Renal cortex interstitium (tissue), 11 donors: ENCODE measurements around the gene KRT3. TPM values are rescaled to one million over a fixed set of nuclear protein-coding genes. Genes with fewer than 3 reads are reported as not detected.

ENCODE experiments used
- DNase-seq, 11 donors: peaks; one replicate each; pipeline ENCODE4 v3.0.0-alpha.2; 2013; ENCODE audit warnings: low read depth in 9 of 11, low spot score in 4 of 11; ENCODE audit errors: extremely low read depth in 1 of 11
- polyA plus RNA-seq, 3 donors: library from polyadenylated mRNA; unstranded; fragments of 120-200 nt; gene quantifications; one replicate each; pipeline ENCODE4 v1.2.1, GENCODE V29; 2013; ENCODE audit not compliant: insufficient read length in 3 of 3

Gene KRT3
- polyA plus RNA-seq, 3 donors: not detected

DNA sequence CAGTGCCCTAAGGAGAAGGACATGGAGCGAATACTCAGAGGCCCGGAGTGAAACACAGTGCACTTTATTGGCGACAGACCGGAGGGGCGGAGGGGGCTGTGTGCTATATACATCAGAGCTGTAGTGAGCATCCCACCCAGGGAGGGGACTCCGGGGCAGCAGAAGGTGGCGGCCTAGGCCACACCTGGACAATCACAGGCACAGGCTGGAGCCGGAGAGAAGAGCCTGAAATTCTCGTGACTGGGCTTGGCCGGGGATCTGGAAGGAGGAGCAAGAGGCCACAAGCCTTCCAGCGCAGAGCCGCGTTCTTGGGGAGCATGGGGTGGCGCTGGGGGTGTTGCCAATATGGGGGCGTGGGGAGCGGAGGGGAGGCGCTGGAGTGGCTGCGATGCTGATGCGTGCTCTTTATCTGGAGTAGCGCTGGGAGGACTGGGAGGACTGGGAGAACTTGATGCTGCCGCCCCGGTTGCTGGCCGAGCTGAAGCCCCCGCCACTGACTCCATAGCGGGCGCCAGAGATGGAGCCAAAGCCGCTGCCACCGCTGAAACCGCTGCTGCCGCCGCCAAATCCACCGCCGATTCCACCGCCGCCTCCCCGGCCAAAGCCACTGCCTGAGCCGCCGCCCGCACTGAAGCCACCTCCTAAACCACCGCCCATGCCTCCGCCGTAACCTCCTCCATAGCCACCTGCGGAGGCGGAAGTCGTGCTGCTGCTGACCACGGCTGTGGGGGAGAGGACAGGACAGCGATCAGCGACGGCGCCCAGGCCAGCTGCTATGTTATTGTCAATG, 6.1 kb downstream of the KRT3 start:
- DNase-seq: peak in 3 of 11 donors; percentile 8 to 15 (median 14)

DNA sequence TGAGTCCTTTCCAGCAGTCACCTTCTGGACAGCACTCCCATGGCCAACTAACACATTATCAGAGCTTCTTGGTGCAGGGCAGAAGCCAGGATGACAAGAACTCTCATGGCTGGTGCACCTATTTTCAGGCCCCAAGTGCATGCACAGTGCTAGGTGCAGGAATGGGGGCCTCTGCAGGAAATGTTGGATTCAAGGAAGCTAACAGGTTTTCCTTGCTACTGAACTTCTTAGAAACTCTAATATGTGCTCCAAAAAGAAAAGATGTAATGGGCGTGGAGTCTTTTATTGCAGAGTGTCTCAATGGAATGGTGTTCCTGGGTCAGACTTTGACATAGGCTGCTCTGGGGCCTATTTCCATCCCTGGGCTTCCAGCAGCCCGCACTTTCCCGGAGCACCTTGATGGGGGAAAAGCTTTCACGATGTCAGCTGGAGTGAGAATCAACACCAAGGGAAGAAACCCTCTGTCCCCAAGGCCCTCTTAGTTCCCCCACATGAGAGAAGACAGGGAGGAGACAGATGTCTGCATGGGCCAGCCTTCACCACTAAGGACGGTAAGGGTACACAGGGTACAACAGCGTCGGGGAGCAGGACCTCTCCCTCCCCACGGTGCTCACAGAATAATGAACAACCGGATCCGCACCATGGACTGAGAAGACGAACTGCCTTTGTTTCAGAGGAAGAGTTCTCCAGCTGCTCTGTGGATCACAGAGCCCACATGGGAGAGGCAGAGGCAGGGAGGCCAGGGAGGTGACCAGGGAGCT, 6.9 kb downstream of the KRT3 start:
- no peak for DNase-seq

DNA sequence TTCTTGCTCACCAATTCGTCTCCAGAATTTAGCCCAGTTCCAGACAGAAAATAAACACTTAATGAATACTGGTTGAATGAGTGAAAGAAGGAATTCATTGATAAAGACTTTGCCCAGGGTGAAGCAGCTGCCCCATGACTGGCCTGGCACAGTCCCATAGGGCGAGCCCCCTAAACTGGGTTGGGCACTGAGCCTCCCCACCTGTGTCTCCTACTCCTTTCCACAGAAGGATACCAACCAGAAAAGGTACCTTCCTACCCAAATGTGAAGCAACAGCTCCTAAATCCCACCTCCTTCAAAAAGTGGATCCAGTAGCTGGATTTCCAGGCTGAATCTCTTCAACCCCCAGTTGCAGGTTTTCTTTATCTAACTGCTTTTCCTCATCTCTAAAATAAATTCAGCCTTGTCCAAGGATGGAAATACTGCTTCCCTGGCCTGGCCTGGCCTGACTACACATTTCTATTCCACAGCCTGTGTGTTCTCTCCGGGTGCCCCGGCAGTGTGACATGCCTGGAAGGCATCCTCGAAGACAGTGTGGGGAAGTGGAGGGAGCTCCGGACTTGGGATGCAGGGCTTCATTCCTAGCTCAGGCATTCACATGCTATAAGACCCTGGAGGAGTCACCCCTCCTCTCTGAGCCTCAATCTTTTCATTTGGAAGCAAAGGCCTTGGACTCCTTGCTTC, 7.6 kb downstream of the KRT3 start:
- DNase-seq: no peak

DNA sequence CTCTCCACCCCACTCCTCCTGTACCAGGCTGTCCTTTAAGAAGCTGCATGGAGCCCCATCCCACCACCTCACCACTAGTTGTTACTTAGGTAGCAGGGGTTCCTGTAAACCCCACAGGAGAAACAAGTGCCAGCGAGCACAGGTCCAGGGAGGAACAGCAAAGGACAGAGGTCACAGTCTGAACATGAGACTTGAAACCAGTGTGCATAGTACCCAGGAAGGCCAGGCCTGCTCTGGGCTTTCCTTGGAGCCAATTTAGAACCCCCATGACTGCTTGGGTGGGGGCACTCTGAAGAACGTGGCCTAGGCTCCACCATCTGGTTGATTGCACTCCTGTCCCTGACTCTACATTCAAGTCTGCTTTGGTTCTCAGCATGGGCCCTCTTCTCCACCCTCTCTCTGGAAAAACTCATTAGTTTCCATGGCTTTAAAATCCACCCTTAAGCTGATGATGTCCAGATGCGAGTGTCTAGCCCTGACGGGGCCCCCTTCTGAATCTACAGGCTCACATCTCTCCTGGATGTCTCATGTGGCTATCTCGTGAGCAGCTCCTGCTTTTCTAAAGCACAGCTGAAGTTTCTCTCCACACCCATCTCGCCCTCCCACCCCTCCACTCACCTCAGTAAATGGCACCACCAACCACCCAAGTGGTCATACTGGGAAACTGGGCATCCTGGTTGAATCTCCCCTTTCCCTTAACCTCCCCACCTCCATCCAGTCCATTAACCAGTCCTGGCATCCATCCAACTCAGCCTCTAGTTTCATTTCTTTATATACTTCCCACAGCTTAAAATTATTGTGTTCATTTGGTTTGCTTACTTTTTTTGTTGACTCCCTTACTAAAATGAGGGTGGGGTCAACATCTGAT, 8.4 kb downstream of the KRT3 start:
- no peak for DNase-seq

DNA sequence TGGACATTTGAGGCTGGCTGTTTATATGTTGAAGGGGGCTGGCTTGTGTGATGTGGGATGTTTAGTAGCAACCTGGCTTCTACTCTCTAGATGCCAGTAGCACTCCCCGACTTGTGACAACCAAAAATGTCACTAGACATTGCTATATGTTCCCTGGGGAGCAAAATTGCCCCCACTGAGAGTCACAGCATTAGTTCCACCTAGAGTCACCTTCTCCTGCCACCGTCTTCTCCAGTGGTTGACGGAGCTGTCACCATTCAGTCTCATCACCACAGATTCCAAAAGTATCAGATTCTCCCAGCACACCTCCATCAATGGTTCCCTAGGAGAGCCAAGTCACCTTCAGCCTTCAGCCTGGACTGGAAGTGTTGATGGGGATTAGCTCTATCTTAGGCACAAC, 11.0 kb downstream of the KRT3 start:
- DNase-seq: no peak

DNA sequence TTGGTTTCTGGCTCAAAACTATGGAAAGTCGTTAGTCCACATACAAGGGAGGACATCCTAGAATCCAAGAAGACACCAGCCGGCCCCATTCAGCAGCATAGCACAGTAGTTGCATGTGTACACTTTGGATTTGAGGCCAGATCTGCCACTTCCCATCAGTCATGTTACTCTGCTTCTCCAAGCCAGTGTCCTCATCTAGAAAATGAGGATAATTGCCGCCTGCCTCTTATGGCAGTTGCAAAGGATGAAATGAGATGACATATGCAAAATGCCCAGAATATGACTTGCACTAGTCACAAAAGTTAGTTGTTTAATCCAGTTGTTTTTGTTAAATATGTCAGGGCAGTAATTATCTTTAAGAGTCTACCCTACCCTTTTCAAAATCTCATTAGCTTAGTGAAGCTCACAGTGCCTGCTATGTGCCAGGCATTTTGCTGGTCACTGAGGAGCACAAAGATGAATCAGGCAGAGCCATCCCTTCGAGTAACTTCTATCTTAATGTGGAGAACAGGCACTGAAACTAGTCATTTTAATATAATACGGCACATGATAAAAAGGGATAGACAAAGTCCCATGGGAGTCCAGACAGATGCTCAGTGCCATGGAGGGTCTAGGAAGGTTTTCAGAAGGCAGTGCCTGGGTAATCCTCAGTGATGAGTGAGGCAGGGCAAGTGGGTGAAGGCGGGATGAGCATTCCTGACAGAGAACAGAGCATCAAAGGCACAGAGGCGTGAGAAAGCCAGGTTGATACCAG, 12.2 kb downstream of the KRT3 start:
- no peak for DNase-seq

DNA sequence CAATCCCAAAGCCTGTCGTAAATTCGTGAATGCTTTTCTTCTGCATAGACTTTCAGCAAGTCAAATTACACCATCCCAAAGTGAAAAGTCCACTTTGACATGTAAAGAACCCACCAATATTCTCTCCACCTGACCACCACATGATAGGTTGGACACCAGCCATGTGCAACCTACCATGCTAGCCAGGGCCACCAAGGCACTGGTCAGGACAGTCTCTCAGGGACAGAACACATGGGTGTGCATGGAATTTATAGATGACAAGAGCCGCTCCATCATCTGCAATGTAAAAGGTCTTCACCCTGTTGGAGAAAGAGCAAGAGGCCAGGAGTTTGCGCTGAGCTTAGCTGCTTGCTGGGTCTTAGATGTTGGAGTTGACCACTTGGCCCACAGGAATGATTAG, 13.4 kb downstream of the KRT3 start:
- DNase-seq: no peak

DNA sequence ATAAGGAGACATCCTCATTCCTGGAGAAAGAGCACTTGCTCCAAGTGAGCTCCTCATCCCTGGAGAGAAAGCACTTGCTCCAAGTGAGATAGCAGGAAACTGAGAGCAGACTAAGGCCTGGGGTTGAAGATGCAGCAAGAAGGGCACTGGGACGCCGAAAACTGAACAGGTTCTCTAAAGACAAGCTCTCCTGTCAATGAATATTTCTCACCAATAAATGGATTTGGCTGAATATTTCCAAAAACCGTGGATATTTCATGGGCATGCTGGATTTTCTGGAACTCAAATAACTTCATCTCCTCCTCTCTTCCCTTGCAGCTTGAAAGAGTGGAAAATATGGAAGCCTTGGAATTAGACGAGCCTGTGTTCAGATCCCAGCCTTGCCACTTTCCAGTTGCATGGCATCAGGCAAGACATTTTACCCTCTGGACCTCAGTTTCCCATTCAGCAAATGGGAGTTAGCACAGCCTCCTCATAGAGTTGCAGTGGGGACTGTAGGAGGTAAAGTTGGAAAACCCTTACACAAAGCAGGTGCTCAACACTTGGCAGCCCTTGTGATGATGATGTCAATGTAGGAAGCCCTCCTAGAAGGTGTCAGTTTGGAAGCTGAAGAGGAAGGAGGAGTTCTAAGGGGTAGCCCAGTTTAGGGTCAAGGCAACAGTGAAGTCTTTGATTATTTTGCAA, 14.4 kb downstream of the KRT3 start:
- DNase-seq: no peak

DNA sequence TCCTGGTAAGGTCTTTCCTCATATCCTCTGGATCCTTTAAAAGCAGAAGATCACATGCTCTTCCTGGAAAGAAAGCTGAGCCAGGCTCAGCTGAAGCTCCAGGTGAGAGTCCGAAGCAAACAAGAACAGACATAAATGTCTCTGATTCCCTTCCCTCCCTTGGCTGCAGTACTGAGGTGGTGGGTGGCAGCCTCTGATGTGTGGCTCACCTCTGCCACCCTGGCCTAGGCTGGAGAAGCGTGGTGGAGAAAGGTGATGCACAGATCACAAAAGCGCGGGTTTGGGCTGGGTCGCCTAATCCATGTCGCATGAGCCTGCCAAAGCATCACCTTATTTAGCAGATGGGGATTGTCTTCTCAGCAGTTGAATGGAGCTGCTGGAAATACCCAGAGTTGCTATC, 16.0 kb downstream of the KRT3 start:
- DNase-seq: no peak

DNA sequence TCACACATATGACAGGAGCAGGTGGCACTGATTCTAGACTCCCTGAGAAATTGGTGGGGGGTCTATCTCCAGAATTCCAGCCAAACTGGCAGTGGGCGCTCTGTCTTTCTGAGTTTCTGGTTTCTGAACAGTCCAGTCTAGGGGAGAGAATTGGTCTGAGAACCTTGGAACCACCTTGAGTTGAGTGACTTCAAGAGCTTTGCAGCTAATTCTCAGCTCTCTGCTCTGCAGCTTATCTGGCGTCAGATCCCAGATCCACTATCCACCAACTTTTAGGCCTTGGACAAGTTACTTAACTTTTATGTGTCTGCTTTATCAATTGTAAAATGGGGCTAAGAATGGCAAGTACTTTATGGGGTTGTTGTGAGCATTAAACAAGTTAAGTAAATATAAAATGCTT, 17.1 kb downstream of the KRT3 start:
- no peak for DNase-seq

DNA sequence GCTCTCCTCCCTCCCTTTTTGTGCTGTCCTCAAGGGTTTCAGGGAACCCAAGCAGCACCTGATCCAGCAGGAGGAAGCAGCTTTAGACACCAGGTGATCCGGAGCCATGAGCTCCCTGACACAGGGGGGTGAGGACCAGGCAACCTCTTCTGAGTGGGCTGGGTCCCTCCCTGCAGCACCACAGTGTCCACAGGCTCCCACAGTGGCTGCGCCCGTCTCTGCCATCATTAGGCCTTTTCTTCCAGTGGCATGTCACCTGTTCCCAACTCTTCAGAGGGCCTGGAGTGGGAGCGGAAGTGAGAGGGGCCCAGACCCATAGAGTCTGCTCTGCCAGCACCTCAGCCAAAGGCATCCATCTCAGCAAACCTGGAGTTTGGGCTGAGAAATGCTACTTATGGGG, 18.4 kb downstream of the KRT3 start:
- DNase-seq: no peak

DNA sequence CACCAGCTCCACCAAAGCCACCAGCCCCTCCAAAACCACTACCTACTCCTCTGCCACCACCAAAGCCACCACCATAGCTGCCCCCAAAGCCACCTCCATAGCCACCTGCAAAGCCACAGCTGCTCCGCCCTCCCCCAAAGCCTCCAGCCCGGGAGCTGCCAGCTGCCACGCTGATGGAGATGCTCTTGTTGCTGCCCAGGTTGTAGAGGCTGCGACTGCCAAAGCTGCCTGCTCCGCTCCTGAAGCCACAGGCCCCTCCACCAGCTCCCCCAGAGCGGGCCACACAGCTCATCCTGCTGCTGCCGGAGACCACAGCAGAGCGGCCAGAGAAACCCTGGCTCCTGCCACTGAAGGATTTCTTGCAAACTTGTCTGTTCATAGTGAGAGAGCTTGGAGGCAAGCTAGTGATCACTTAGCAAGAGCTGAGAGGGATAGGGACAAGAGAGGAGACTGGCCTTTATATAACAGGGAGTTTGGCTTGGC, 19.0 kb downstream of the KRT3 start, which contains the start of gene KRT76:
KRT76 (minus strand) TSS at position 433 of the 483 bp plus-strand sequence; CDS start at position 379, 54 bp downstream.
- no peak for DNase-seq

DNA sequence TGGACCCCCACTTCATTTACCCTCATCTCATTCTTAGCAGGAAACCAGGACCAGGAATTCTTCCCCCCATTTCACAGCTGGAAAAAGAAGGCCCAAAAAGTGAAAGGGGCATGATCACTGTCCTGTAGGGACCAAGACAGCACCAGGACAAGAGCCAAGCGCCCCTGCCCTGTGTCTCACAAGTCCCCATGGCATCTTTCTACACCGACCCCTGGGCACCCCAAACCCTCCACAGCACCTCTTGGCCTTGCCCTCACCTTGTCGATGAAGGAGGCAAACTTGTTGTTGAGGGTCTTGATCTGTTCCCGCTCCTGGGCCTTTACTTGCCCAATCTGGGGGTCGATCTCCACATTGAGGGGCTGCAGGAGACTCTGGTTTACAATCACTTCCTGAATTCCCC, 19.5 kb downstream of the KRT3 start:
- DNase-seq: no peak

DNA sequence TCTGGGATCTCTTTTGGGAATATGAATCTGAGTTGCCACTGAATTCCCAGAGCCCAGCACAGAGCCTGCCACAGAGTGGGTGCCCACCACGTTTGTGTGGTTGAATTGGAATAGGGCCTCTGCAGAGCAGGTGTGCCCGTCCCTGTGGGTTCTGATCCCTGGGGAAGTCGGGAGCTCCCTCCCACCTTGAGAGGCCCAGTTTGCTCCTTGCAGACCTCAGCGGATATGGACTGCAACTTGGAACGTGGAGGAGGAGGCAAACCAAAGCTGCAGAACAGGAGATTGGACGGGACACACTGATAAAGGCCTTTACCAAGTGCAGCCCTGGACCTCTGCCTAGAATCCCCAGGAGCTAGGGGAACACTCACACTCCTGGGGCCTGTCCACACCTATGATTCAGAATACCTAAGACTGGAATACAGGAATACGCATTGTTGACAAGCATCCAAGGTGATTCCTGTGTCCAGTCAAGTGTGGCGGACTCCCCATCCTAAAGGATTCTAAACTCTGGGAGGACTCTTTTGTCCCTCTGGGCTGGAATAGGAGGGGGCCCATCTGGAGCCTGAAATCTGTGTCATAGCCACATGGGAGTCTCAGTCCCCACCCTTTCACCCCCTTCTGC, 21.2 kb downstream of the KRT3 start:
- no peak for DNase-seq

DNA sequence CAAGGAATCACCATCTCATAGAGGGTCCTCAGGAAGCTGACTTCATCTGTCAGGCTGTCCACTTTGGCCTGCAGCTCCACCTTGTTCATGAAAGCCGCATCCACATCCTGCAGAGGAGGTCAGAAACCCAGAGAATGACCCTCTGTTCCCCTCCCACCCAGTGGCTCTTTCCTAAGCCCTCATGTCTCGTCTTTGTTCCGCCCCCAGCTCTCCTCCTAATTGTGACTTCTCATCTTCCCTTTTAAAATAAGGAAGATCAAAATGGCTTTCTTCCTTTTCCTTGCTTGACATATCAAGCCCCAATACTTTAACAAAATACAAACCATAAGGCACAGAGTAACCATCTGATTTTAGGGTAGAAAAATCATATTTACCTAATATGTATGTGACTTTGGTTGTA, 23.1 kb downstream of the KRT3 start:
- no peak for DNase-seq

DNA sequence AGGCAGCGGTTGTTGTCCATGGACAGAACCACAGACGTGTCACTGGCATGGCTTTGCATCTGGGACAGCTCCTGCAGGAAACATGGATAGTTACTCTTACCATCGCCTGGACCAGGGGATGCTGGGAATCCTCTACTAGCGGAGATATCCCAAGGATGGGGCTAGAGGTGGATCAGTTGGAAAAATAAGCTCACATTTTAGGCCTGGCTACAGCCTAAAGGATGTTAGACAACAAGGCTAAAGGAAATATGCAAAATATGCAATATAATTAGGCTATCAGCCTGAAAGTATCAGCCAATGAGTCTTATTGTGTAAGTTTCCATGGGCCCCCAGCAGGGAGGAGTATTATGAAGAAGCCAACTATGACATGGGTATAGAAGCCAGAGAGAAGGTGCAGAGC, 23.7 kb downstream of the KRT3 start:
- DNase-seq: no peak

DNA sequence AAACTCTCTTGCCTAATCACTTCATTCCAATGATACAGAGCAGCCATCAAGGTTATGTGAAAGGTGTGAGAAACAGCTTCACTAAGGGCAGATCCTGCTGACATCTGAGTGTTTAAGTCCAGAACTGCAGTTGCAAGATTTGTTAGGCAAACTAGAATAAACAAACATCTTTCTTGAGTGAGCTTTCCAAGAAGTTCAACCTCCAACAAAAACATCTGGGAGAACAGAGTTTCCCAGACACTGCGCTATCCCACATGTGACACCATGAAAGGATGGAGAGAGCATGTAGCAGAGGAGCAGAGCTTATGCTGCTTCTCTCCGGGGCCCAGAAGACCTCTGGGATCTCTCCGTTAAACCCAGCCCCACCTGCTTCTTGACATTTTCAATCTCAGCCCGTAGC, 24.4 kb downstream of the KRT3 start:
- no peak for DNase-seq
